MM.1S (cell line): ENCODE data around the gene MMP7.

Experiments
- CTCF ChIP-seq: fragments of 300-600 bp; sonication (generic); IDR thresholded peaks from 2 replicates; pipeline ENCODE4 v1.5.1; 2016; ENCODE audit warnings: antibody characterized with exemption, low read length, mixed read lengths
- EZH2 ChIP-seq: fragments of 300-600 bp; sonication (generic); optimal IDR thresholded peaks from 2 replicates; pipeline ENCODE3; 2017; ENCODE audit warnings: low read depth, mild to moderate bottlenecking, antibody characterized with exemption, low read length, mixed read lengths
- EZH2phosphoT487 ChIP-seq: fragments of 300-600 bp; sonication (generic); IDR thresholded peaks from 2 replicates; pipeline ENCODE4 v1.6.1; 2018; ENCODE audit warnings: antibody characterized with exemption, low read length

DNA sequence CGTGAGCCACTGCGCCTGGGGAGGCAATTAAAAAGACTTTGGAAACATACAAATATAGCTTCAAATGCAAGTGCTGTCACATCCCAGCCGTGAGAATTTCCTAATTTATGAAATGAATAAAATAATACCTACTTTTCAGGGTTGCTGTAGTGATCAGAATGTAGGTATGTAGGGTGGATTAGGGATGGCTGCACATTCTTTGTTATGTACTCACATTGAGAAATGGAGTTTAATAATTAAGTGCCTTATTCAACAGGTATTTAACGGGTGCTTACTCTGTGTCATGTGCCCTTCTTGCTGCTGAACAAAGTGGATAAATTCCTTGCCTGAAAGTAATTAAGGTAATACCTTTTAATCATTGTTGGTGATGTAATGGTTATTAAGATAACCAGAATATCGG, 37.0 kb downstream of the MMP7 start:
- no peak for TF ChIP-seq CTCF
- no peak for TF ChIP-seq EZH2phosphoT487
- TF ChIP-seq EZH2 = no peak
